Spleen (tissue), 11 donors: ENCODE data around the gene RALB. TPM values are rescaled to one million over a fixed set of nuclear protein-coding genes. Genes with fewer than 3 reads are reported as not detected.

ENCODE experiments used
- DNase-seq: peaks from one replicate; pipeline ENCODE4 v3.0.0-alpha.2; 2020
- H3K27ac ChIP-seq, 8 donors: fragments of 200-600 bp; sonication (generic) in 7 of 8; 1 replicate in 4 of 8; 2 replicates in 4 of 8; pipeline versions ENCODE4 v1.5.0 to v1.8.0; 2016 to 2021; ENCODE audit warnings: inconsistent platforms in 4 of 8, mild to moderate bottlenecking in 4 of 8, moderate library complexity in 1 of 8
- H3K27me3 ChIP-seq, 7 donors: fragments of 200-600 bp; sonication (generic) in 6 of 7; replicated peaks in 1 of 7; 1 replicate in 4 of 7; 2 replicates in 3 of 7; pipeline versions ENCODE4 v1.5.0 to v1.8.0; 2016 to 2021; ENCODE audit warnings: inconsistent platforms in 3 of 7, mild to moderate bottlenecking in 1 of 7
- H3K36me3 ChIP-seq, 6 donors: fragments of 200-600 bp; sonication (generic) in 5 of 6; 1 replicate in 4 of 6; 2 replicates in 2 of 6; pipeline versions ENCODE4 v1.5.0 to v1.8.0; 2016 to 2021; ENCODE audit warnings: inconsistent platforms in 2 of 6
- H3K4me1 ChIP-seq, 6 donors: fragments of 200-600 bp; sonication (generic) in 5 of 6; 1 replicate in 3 of 6; 2 replicates in 3 of 6; pipeline versions ENCODE4 v1.5.0 to v1.8.0; 2016 to 2021; ENCODE audit warnings: inconsistent platforms in 3 of 6
- H3K4me3 ChIP-seq, 8 donors: fragments of 200-600 bp; sonication (generic) in 7 of 8; 1 replicate in 4 of 8; 2 replicates in 4 of 8; pipeline versions ENCODE4 v1.5.0 to v1.8.0; 2016 to 2021; ENCODE audit warnings: inconsistent platforms in 4 of 8, mild to moderate bottlenecking in 4 of 8, moderate library complexity in 2 of 8
- H3K9me3 ChIP-seq, 8 donors: fragments of 200-600 bp; sonication (generic) in 7 of 8; 1 replicate in 4 of 8; 2 replicates in 4 of 8; pipeline versions ENCODE4 v1.5.0 to v1.8.0; 2016 to 2021; ENCODE audit warnings: inconsistent platforms in 4 of 8
- POLR2A ChIP-seq, 3 donors: fragments of 450-650 bp; IDR thresholded peaks; one replicate each; pipeline ENCODE4 v1.5.1; 2017; ENCODE audit warnings: antibody characterized with exemption in 3 of 3, mild to moderate bottlenecking in 1 of 3
- POLR2AphosphoS5 ChIP-seq, 3 donors: sonication (generic); formaldehyde crosslinking; IDR thresholded peaks; one replicate each; pipeline ENCODE4 v1.5.1; 2017; ENCODE audit warnings: antibody characterized with exemption in 3 of 3
- WGBS, 5 donors: extraction: QIAGEN DNeasy Blood & Tissue Kit in 3 of 5; methylation state at CpG; one replicate each; pipeline versions ENCODE4 v1.1.5 to v1.1.7; 2013 to 2018; 5-methylcytosine and 5-hydroxymethylcytosine counted together
- intact Hi-C: fragments of 100-400 bp; cut with DNase I; formaldehyde crosslinking; loops from one replicate; pipeline ENCODE4 v1.15.0; 2023; ENCODE audit warnings: low total_unique reads
- polyA plus RNA-seq, 3 donors: library from polyadenylated mRNA; stranded (reverse); fragments of 200-250 nt; gene quantifications; one replicate each; pipeline ENCODE4 v1.2.1, GENCODE V29; 2013
- total RNA-seq, 7 donors: library from RNA; depleted of rRNA in 3 of 7; stranded (reverse); fragments of >200 nt in 3 of 7; fragmentation: NEBNext Ultra II Directional in 4 of 7; extraction: Animal tissue kit (Norgen Biotek cat#: 25700) in 4 of 7; gene quantifications; one replicate each; pipeline versions ENCODE4 v1.1.0 to v1.2.1, GENCODE V29; 2016 to 2021
- TF ChIP-seq, protein P1 (sequence below), 11 experiments: fragments of 200-600 bp in 7 of 11; fragments of 450-650 bp in 4 of 11; sonication (generic) in 4 of 11; IDR thresholded peaks in 8 of 11; conservative IDR thresholded peaks in 3 of 11; 1 replicate in 7 of 11; 2 replicates in 4 of 11; pipeline versions ENCODE4 v1.4.0 to v1.8.0; 2016 to 2021; ENCODE audit warnings: antibody characterized with exemption in 11 of 11, inconsistent platforms in 4 of 11, mild to moderate bottlenecking in 1 of 11
- donor health status: healthy with polysubstance abuse.
- donor health status: DM: no; HTN: no; CAD: no; lungs with moderate emphysema.
- donor health status: DM: no; HTN: no; CAD: no.
- donor health status: Bipolar disorder and iron deficiency.
- donor health status: healthy.
- donor health status: DM: no; HTN: no; CAD: no.
- donor health status: DM: yes; HTN: yes; CAD: no.

Gene RALB
- total and polyA plus RNA-seq, 10 donors: 26.6 to 126 (median 79.5) TPM

DNA sequence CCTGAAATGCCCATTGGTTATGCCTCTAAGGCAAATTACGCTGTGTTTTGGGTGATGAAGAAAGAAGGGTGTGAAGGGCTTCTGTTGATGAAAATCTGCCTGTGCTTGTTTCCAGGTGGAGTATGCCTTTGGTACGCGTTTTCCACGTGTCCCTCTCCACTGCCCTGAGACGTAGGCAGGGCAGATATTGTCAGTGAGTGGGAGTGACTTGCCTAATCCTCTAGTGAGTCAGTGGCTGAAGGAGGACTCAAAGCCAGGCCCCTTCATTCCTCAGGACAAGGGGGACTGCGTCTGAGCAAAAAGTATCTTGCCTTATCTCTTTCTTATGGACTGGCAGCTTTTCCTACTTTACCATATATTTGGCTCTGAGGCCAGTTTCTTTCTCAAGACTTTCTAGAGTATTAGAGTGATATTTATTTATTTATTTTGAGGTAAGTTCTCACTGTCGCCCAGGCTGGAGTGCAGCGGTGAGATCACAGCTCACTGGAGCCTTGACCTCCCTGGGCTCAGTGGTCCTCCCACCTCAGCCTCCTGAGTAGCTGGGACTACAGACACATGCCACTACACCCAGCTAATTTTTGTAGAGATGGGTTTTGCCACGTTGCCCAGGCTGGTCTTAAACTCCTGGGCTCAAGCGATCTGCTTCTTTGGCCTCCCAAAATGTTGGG is 10.2 kb downstream of the RALB start:
- no peak for DNase-seq
- intact Hi-C loops: no loop called here
- no peaks in the 10 kb centered on the region for H3K27me3 ChIP-seq
- TF ChIP-seq POLR2AphosphoS5 (IDR thresholded peaks at IDR 0.05) (no peak), POLR2A (IDR thresholded peaks at IDR 0.05) (no peak)
- TF ChIP-seq, protein P1, sequence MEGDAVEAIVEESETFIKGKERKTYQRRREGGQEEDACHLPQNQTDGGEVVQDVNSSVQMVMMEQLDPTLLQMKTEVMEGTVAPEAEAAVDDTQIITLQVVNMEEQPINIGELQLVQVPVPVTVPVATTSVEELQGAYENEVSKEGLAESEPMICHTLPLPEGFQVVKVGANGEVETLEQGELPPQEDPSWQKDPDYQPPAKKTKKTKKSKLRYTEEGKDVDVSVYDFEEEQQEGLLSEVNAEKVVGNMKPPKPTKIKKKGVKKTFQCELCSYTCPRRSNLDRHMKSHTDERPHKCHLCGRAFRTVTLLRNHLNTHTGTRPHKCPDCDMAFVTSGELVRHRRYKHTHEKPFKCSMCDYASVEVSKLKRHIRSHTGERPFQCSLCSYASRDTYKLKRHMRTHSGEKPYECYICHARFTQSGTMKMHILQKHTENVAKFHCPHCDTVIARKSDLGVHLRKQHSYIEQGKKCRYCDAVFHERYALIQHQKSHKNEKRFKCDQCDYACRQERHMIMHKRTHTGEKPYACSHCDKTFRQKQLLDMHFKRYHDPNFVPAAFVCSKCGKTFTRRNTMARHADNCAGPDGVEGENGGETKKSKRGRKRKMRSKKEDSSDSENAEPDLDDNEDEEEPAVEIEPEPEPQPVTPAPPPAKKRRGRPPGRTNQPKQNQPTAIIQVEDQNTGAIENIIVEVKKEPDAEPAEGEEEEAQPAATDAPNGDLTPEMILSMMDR (IDR thresholded peaks at IDR 0.05 in 8 of 11, conservative IDR thresholded peaks at IDR 0.05 in 3 of 11): no peak
- H3K9me3 ChIP-seq: peaks cover 0 to 12% (median 7%) of the 10 kb centered on the region in 8 donors
- H3K36me3 ChIP-seq: peaks cover 0 to 6% (median 0%) of the 10 kb centered on the region in 6 donors
- peaks cover 12 to 88% (median 57%) of the 10 kb centered on the region in 6 donors for H3K4me1 ChIP-seq
- H3K27ac ChIP-seq: peak overlapping the region in 4 of 8 donors; percentile 13 to 87 (median 58)
- 74 to 92% (median 83%) methylated on average over 10 of the region's 10 CpGs for WGBS, 5 donors
- H3K4me3 ChIP-seq: no peak overlapping the region

DNA sequence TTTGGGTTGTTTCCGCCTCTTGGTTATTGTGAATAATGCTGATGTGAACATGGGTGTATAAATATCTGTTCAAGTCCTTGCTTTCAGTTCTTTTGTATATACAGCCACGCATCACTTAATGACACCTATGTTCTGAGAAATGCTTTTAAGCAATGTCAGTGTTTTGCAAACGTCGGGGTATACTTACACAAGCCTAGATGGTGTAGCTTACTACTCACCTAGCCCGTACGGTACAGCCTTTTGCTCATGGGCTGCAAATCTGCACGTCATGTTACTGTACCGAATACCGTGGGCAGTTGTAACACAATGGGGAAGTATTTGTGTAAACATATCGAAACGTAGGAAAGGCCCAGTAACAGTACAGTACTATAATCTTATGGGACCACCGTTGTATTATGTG is 12.4 kb downstream of the RALB start:
- DNase-seq: no peak
- Histone ChIP-seq H3K9me3 (peaks cover 0 to 14% (median 7%) of the 10 kb centered on the region in 8 donors), H3K36me3 (peaks cover 0 to 12% (median 0%) of the 10 kb centered on the region in 6 donors), H3K27me3 (no peaks in the 10 kb centered on the region), H3K4me1 (peaks cover 9 to 100% (median 67%) of the 10 kb centered on the region in 6 donors), H3K27ac (peak overlapping the region in 7 of 8 donors; percentile 53 to 87 (median 82)), H3K4me3 (peak overlapping the region in 1 of 8 donors; percentile 42)
- TF ChIP-seq POLR2AphosphoS5 (IDR thresholded peaks at IDR 0.05) (peak in 1 of 3 donors; percentile 64), POLR2A (IDR thresholded peaks at IDR 0.05) (no peak)
- TF ChIP-seq, protein P1 (IDR thresholded peaks at IDR 0.05 in 8 of 11, conservative IDR thresholded peaks at IDR 0.05 in 3 of 11): no peak
- WGBS, 5 donors: 35 to 56% (median 50%) methylated on average over 12 of the region's 12 CpGs
- intact Hi-C loops: no loop called here

DNA sequence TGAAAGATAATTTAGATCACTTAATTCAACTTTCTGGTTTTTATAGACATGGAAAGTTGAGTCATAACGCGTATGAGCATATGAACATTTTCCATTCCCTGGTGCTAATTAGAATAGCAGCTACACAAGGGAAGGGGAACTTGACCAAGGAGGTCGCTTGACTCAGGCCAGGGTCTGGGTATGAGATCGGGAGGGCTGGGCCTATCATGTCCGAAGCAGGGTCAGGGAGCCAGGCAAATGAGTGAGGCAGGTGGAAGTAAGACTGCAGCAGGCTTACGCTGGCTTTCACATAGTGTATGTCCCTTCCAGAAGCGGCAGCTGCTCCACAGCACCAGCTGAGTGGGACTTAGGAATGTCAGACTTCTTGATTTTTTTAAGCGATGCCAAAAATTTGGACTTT is 14.7 kb downstream of the RALB start:
- peaks cover 0 to 6% (median 0%) of the 10 kb centered on the region in 8 donors for H3K9me3 ChIP-seq
- TF ChIP-seq, protein P1 (IDR thresholded peaks at IDR 0.05 in 8 of 11, conservative IDR thresholded peaks at IDR 0.05 in 3 of 11): no peak
- TF ChIP-seq POLR2AphosphoS5 (IDR thresholded peaks at IDR 0.05) (no peak), POLR2A (IDR thresholded peaks at IDR 0.05) (no peak)

DNA sequence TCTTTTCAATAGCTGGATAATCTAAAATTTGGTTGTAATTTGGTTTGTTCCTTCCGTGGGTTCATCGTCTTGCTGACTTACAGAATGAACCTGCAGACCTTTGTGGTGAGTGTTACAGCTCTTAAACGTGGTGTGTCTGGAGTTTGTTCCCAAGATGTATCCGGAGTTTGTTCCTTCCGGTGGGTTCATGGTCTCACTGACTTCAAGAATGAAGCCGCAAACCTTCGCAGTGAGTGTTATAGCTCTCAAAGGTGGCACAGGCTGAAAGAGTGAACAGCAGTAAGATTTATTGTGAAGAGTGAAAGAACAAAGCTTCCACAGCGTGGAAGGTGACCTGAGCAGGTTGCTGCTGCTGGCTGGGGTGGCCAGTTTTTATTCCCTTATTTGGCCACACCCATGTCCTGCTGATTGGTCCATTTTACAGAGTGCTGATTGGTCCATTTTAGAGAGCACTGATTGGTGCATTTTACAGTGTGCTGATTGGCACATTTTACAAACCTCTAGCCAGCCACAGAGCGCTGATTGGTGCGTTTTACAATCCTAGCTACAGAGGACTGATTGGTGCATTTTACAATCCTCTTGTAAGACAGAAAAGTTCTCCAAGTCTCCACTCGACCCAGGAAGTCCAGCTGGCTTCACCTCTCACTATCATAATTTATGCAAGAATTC is 16.6 kb downstream of the RALB start:
- TF ChIP-seq, protein P1 (IDR thresholded peaks at IDR 0.05 in 8 of 11, conservative IDR thresholded peaks at IDR 0.05 in 3 of 11): no peak
- TF ChIP-seq POLR2AphosphoS5 (IDR thresholded peaks at IDR 0.05): no peak
- TF ChIP-seq POLR2A (IDR thresholded peaks at IDR 0.05): no peak
- peaks cover 0 to 12% (median 0%) of the 10 kb centered on the region in 6 donors for H3K36me3 ChIP-seq
- peak overlapping the region in 1 of 8 donors; percentile 13 for H3K4me3 ChIP-seq
- H3K9me3 ChIP-seq: peaks cover 0 to 6% (median 0%) of the 10 kb centered on the region in 8 donors
- H3K27ac ChIP-seq: peak overlapping the region in 5 of 8 donors; percentile 12 to 54 (median 31)
- no peak for DNase-seq
- H3K4me1 ChIP-seq: peaks cover 0 to 95% (median 55%) of the 10 kb centered on the region in 6 donors
- intact Hi-C loops: no loop called here
- no peaks in the 10 kb centered on the region for H3K27me3 ChIP-seq
- WGBS, 5 donors: 69 to 83% (median 74%) methylated on average over 11 of the region's 11 CpGs

More for the DNA sequence above, 14.7 kb downstream of the RALB start:
- 75 to 89% (median 81%) methylated on average over 8 of the region's 8 CpGs for WGBS, 5 donors
- DNase-seq: no peak
- peak overlapping the region in 2 of 8 donors; percentile 86 to 87 for H3K27ac ChIP-seq
- H3K4me1 ChIP-seq: peaks cover 0 to 100% (median 62%) of the 10 kb centered on the region in 6 donors
- no peak overlapping the region for H3K4me3 ChIP-seq
- intact Hi-C loops: no loop called here
- H3K27me3 ChIP-seq: no peaks in the 10 kb centered on the region
- H3K36me3 ChIP-seq: peaks cover 0 to 12% (median 0%) of the 10 kb centered on the region in 6 donors
